ENCODE measurements around the gene ATG4A.

The ATG4A gene

GRCh38 chrX:108091264-108091877 lies at the start of gene ATG4A, which contains the start of gene PSMD10:
TSS of gene ATG4A (plus strand) at chrX:108091778. CDS start at chrX:108091827, 49 bp downstream.
TSS of gene PSMD10 (minus strand) at chrX:108091542. CDS start at chrX:108091520, 22 bp downstream.
- peak; percentile 94 for DNase-seq (ENCODE audit: low read depth)

DNA sequence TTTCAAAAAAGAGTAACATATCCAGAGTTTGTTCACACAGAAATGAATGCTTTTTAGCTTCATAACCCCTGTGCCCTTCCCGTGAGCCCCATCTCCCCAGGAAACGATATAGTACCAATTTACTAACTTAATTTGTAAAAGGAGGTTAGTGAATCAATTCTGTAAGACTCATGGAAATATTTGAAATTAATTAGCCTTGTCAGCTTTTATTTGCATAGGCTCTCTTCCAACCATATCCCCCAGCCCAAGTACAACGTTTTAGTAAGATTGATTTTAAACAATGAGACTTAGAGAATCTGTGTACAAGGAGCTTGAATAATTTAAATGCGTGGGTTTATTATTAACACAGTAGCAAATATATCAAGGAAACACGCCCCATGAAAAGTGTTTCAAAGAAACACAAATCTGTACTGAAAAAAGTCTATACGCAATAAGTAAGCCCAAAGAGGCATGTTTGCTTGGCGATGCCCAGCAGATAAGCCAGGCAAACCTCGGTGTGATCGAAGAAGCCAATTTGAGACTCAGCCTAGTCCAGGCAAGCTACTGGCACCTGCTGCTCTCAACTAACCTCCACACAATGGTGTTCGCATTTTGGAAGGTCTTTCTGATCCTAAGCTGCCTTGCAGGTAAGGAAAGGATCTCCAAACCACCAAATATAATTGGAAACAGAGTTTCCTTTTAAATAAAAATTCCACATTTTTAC lies 46.9 kb upstream of the ATG4A start, which contains the start of gene VSIG1:
Gene VSIG1, plus strand, starts transcription at position 512 of the 703 bp plus-strand sequence. Its CDS starts 66 bp downstream, at position 578.
- DNase-seq (ENCODE audit: low read depth), result no peak

DNA sequence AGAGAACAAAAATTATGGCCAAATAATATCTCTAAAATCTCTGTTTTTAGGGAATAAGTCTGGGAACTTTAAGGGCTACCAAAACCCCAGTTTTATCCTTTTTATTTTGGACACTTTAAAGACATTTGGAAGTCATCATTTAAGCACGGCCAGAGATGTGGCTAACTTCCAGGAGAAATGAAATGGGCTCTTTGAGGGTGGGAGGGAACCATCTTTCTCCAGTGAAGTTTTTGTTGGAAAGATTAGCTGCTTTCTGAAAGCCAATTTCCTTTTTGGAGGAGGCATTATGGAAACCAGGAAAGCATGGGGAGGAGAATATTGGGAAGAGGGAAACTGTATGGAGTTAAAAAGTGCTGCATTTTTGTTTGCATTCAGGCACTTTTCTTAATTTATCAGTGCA lies 41.9 kb upstream of the ATG4A start:
- no peak for DNase-seq (ENCODE audit: low read depth)

GRCh38 chrX:108053218-108053617 lies 38.4 kb upstream of the ATG4A start:
- no peak for DNase-seq (ENCODE audit: low read depth)

DNA sequence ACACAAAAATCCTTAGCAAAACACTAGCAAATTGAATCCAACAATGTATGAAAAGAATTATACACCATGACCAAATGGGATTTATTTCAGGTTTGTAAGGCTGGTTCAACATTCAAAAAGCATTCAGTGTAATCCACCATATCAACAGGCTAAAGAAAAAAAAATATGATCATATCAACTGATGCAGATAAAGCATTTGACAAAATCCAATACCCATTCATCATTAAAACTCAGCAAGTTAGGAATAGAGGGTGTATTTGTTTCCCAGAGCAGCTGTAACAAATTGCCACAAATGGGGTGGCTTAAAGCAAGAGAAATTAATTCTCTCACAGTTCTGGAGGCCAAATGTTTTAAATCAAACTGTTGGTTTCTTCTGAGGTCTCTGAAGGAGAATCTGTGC lies 36.0 kb upstream of the ATG4A start:
- no peak for DNase-seq (ENCODE audit: low read depth)

DNA sequence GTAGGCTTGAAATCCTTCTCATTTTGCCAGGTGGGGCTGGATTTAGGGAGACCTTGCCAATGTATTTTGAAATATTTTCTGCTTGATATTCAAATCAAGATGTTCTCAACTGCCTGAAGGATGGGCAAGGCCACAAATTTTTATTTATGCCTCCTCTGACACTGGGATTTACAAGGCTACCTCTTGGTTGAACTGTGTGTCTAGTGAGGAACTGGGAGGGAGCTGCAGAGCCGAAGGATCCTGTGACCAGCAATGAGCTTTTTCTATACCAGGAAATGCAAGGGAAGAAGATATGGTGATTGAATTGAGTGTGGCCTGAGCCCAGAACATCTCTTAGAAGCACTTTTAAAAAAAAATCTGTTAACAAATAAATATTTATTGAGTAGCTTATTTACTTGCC lies 31.8 kb upstream of the ATG4A start:
- DNase-seq (ENCODE audit: low read depth), result no peak

DNA sequence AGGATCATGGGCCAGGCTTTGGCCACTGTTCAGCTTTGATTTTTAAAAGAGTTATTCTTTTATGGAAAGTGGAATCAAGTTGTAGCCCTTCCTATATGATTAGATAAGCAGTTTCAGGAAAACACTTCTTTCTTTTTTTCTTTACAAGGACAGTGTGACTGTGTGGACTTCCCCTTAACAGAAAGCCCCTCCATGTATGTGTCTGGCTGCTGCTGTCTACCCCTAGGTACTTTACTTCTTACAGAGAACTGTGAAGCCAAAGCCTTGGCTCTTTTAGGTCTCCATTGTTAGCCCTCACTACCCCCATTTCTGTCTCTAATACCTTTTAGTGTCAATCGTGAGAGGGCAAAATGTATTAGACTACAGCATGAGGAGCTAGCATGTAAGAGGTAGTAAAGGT lies 27.6 kb upstream of the ATG4A start:
- DNase-seq (ENCODE audit: low read depth), result no peak

DNA sequence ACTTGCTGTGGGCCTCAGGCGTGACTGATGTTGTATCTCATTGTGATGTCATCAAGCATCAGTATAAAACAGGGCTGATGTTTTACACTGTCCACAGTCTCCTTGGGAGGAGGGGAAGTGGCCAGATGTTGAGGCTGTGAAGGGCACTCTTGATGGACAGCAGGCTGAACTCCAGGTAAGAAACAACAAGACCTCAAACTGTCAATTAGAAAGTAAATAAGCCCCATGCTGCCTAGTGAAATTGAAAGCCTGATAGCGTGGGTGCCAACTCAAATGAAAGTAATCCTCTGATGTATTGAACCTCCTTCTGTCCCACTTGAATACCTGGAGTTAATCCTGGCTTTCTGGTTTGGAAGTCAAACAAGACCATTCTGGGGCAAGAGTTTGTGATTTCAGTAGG lies 27.0 kb upstream of the ATG4A start:
- DNase-seq (ENCODE audit: low read depth), result no peak

GRCh38 chrX:108068121-108068520 lies 23.5 kb upstream of the ATG4A start:
- DNase-seq (ENCODE audit: low read depth), result no peak

DNA sequence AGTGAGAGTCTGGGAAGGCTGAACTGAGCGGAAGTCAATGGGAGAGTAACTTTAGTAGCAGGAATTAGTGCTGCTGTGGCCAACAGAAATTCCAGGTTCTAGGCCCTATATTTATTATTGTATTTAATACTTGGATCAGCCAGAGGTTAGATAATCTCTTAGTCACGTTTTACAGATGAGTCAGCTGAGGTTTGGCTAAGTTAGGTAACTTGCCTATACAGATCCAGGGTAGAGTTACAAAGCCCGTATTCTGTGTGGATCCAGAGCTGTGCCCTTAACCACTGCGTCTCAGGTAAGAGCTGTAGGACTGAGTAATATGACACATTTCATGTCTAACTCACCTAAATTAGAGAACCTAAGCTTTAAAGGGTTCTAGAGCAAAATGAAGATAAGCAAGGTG lies 20.7 kb upstream of the ATG4A start:
- peak; percentile 62 for DNase-seq (ENCODE audit: low read depth)

GRCh38 chrX:108071578-108071977 lies 20.0 kb upstream of the ATG4A start:
- no peak for DNase-seq (ENCODE audit: low read depth)

DNA sequence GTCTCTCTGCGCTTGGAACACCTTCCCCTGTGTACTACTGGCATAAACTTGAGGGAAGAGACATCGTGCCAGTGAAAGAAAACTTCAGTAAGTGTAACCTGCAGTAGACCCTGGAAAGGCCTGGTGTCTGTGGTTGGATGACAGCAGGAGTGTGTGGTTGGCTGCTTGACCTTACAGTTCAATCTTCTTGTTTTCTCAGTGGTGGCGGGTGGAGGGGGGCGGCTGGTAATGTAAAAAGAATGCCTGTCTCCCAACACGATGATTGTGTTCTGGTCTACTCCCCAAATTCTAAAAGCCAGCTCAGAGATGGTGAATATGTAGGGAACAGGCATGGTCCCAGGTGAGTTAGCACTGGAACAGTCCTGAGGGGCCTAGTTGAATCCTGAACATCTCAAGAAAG lies 18.8 kb upstream of the ATG4A start:
- DNase-seq (ENCODE audit: low read depth), result peak; percentile 58

GRCh38 chrX:108081110-108081509 lies 10.5 kb upstream of the ATG4A start:
- no peak for DNase-seq (ENCODE audit: low read depth)

- no peak for DNase-seq (ENCODE audit: low read depth)
Observed at GRCh38 chrX:108087792-108088191, 3.8 kb upstream of the ATG4A start.

- peak; percentile 8 for DNase-seq (ENCODE audit: low read depth)
Observed at GRCh38 chrX:108088511-108088910, 3.1 kb upstream of the ATG4A start.

DNA sequence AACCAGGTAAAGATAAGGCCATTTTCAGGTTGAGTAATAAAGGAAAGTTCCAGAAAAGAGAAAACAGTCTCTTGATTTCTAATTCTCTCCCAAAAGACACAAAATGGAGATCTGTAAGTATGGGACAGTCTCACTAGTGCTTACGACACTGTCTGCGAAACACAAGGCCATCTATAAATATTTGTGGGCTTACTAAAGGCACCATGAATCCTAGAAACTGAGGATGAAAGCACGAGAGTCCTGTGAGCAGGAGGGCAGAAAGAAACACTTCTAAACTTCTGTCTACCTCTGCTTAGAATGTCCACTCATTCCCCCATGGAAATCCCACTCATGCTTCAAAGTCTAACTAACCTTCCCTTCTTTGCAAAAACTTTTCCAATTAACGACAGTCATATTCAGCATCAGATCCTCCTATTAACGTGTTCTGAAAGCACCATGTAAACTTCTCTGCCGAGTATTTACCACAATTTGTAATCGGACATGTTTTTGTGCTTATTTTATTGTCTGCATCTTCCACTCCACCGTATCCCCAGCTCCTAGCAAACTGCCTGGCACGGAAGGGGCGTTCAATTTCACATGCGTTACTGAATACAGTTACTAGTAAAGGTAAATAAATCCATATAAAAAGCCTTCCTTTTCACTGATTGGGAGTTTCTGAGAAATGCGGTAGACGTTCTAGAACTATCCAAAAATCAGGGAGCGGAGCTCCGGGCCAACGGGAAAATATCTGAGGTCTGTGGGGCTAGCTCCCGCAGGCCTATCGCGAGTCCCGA lies 901 bp upstream of the ATG4A start:
- DNase-seq (ENCODE audit: low read depth), result peak; percentile 39

GRCh38 chrX:108091878-108092291 lies 307 bp downstream of the ATG4A start:
- no peak for DNase-seq (ENCODE audit: low read depth)

DNA sequence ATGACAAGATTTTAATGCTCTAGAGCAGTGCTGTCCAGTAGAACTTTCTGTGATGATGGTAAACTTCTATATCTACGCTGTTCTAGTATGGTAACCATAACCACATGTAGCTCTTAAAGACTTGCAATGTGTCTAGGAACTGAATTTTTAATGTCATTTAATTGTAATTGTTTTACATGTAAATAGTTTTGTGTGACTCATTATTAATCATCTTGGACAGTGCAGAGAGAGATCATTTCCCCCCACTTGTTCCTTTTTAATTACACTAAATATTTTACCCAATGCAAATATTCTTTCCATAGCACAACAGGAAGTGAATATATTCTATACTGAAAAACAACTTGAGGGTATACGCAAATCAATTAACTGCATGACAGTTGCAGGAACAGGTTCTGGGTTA lies 5.8 kb downstream of the ATG4A start:
- no peak for DNase-seq (ENCODE audit: low read depth)

DNA sequence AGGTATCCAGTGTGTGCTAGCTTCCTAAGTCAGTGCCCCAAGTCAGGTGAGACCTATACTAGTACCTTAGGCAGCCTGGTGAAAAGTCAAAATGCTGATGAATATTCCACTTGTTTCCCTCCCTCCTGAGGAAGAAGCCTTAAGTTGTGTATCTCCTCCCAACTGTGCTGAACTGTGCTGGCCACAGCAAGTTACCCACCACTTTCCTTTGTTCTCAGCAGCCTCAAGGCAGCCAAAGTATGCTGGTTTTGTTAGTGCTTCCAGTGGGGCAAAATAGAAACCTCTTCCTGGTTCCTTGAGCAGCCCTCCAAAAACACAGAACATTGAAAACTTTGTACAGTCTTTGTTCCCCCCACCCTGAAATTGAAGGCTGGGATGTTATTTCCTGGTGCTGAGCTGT lies 13.9 kb downstream of the ATG4A start:
- DNase-seq (ENCODE audit: low read depth), result no peak

DNA sequence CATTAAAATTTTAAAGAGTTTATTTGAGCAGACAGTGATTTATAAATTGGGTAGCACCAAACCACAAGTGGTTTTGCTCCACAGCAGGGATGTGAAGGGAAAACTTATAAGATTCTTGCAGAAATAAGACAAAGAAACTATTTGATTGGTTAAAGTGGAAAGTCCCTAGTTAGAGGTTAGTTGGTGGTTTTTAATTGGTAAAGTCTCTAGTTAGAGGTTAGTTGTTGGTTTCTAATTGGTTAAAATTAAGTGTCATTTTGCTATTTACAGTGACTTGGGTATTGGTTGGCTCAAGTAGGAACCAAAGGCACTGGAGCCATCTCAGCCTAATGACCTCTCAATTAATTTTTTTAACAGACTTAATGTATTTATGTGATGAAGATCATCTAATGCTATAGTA lies 23.0 kb downstream of the ATG4A start:
- DNase-seq (ENCODE audit: low read depth), result no peak

GRCh38 chrX:108117988-108118387 lies 26.4 kb downstream of the ATG4A start:
- DNase-seq (ENCODE audit: low read depth), result no peak

GRCh38 chrX:108121291-108121690 lies 29.7 kb downstream of the ATG4A start:
- no peak for DNase-seq (ENCODE audit: low read depth)

DNA sequence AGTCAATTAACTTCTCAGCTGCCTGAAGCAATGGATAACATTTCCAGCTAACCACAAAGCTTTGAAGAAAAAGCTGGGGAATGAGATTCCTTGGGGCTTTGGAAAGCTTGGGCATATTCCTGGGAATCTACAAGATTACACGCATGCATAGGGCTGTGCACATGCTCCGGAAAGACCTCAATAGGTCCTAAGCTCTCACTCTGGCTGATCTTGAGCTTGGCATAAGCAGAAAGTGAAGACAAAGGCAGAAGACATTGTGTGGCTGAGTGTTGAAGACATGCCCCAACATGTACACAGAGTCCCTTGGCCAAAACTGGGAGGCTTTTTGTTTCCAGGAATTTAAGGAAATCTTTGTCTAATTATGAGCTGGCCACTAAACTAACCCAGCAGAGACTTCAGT lies 31.2 kb downstream of the ATG4A start:
- no peak for DNase-seq (ENCODE audit: low read depth)
